ACC112 (cell line): Measurements from ENCODE around the gene CD33.

ENCODE experiments used
- H2AFZ ChIP-seq: fragments of 200-600 bp; sonication (generic); one replicate; pipeline ENCODE4 v1.6.0; 2017; ENCODE audit warnings: antibody characterized with exemption, low read length; ENCODE audit not compliant: unreplicated experiment
- H3K27ac ChIP-seq: fragments of 200-600 bp; sonication (generic); 2 replicates; pipeline ENCODE4 v1.5.1; 2014; ENCODE audit warnings: low read depth, mild to moderate bottlenecking, antibody characterized with exemption, low read length, moderate library complexity
- H3K27me3 ChIP-seq: fragments of 200-600 bp; sonication (generic); 2 replicates; pipeline ENCODE4 v1.6.1; 2014; ENCODE audit warnings: mild to moderate bottlenecking, antibody characterized with exemption, low read length, moderate library complexity, mixed read lengths; ENCODE audit not compliant: insufficient read depth
- H3K36me3 ChIP-seq: fragments of 200-600 bp; sonication (generic); 2 replicates; pipeline ENCODE4 v1.6.1; 2016; ENCODE audit warnings: mild to moderate bottlenecking, antibody characterized with exemption, low read length, moderate library complexity, mixed read lengths; ENCODE audit not compliant: insufficient read depth
- H3K4me1 ChIP-seq: fragments of 200-600 bp; sonication (generic); one replicate; pipeline ENCODE4 v1.6.1; 2016; ENCODE audit warnings: low read length, mixed read lengths; ENCODE audit not compliant: insufficient read depth, unreplicated experiment, control insufficient read depth
- H3K4me3 ChIP-seq: fragments of 200-600 bp; sonication (generic); 2 replicates; pipeline ENCODE4 v1.5.1; 2014; ENCODE audit warnings: mild to moderate bottlenecking, low read depth, low read length
- H3K79me2 ChIP-seq: fragments of 200-600 bp; sonication (generic); one replicate; pipeline ENCODE4 v1.6.0; 2016; ENCODE audit warnings: low read length; ENCODE audit not compliant: control insufficient read depth, unreplicated experiment, insufficient read depth

CD33 gene

GRCh38 chr19:51242881-51243630, 18.2 kb downstream of the CD33 start:
- H3K4me3 ChIP-seq = no peak overlapping the region
- H3K4me1 ChIP-seq = no peaks in the 10 kb centered on the region
- no peaks in the 10 kb centered on the region for H3K79me2 ChIP-seq
- H3K27me3 ChIP-seq = peaks cover 48% of the 10 kb centered on the region
- H3K36me3 ChIP-seq = no peaks in the 10 kb centered on the region
- no peak overlapping the region for H2AFZ ChIP-seq
- no peak overlapping the region for H3K27ac ChIP-seq

- Histone ChIP-seq H3K27ac (no peak overlapping the region), H3K36me3 (no peaks in the 10 kb centered on the region), H3K79me2 (no peaks in the 10 kb centered on the region), H2AFZ (no peak overlapping the region), H3K27me3 (peaks cover 23% of the 10 kb centered on the region), H3K4me3 (no peak overlapping the region), H3K4me1 (no peaks in the 10 kb centered on the region)
Measured at GRCh38 chr19:51246164-51246552, 21.3 kb downstream of the CD33 start.

GRCh38 chr19:51247972-51248590, 23.2 kb downstream of the CD33 start:
- no peak overlapping the region for H2AFZ ChIP-seq
- H3K4me3 ChIP-seq = no peak overlapping the region
- no peaks in the 10 kb centered on the region for H3K36me3 ChIP-seq
- H3K4me1 ChIP-seq = no peaks in the 10 kb centered on the region
- peaks cover 19% of the 10 kb centered on the region for H3K27me3 ChIP-seq
- H3K79me2 ChIP-seq = no peaks in the 10 kb centered on the region
- H3K27ac ChIP-seq = no peak overlapping the region

- Histone ChIP-seq H3K27me3 (peaks cover 13% of the 10 kb centered on the region; the same call in 1 of the 2 replicates), H2AFZ (no peak within 1 kb of the TSS), H3K4me1 (no peaks in the 10 kb centered on the region), H3K27ac (no peak within 1 kb of the TSS), H3K4me3 (no peak within 1 kb of the TSS), H3K36me3 (no peaks in the 10 kb centered on the region), H3K79me2 (no peaks in the 10 kb centered on the region)
Measured at GRCh38 chr19:51250786-51251467, 26.0 kb downstream of the CD33 start, which contains the start of gene SIGLECL1. Gene SIGLECL1 (plus strand): TSS chr19:51251080. CDS start chr19:51264073, 12,993 bp downstream.

- no peak overlapping the region for H2AFZ ChIP-seq
- H3K4me3 ChIP-seq = no peak overlapping the region
- H3K4me1 ChIP-seq = no peaks in the 10 kb centered on the region
- H3K27ac ChIP-seq = no peak overlapping the region
- peaks cover 14% of the 10 kb centered on the region for H3K27me3 ChIP-seq
- no peaks in the 10 kb centered on the region for H3K79me2 ChIP-seq
- H3K36me3 ChIP-seq = no peaks in the 10 kb centered on the region
Measured at GRCh38 chr19:51251468-51251820, 26.6 kb downstream of the CD33 start.

GRCh38 chr19:51252306-51253079, 27.6 kb downstream of the CD33 start:
- no peaks in the 10 kb centered on the region for H3K4me1 ChIP-seq

GRCh38 chr19:51253088-51253806, 28.4 kb downstream of the CD33 start:
- Histone ChIP-seq H3K27me3 (peaks cover 15% of the 10 kb centered on the region), H3K27ac (no peak overlapping the region), H3K36me3 (no peaks in the 10 kb centered on the region), H3K4me3 (no peak overlapping the region), H2AFZ (no peak overlapping the region), H3K4me1 (no peaks in the 10 kb centered on the region), H3K79me2 (no peaks in the 10 kb centered on the region)

More at GRCh38 chr19:51252306-51253079, 27.6 kb downstream of the CD33 start:
- Histone ChIP-seq H3K36me3 (no peaks in the 10 kb centered on the region), H3K4me3 (no peak overlapping the region), H3K79me2 (no peaks in the 10 kb centered on the region), H3K27ac (no peak overlapping the region), H2AFZ (no peak overlapping the region), H3K27me3 (peaks cover 15% of the 10 kb centered on the region)

- no peak overlapping the region for H3K27ac ChIP-seq
- no peaks in the 10 kb centered on the region for H3K4me1 ChIP-seq
- no peaks in the 10 kb centered on the region for H3K36me3 ChIP-seq
- H3K4me3 ChIP-seq = no peak overlapping the region
- H3K27me3 ChIP-seq = peaks cover 27% of the 10 kb centered on the region
- H3K79me2 ChIP-seq = no peaks in the 10 kb centered on the region
- H2AFZ ChIP-seq = no peak overlapping the region
Measured at GRCh38 chr19:51256155-51256625, 31.3 kb downstream of the CD33 start.

- peaks cover 34% of the 10 kb centered on the region for H3K27me3 ChIP-seq
- H3K36me3 ChIP-seq = no peaks in the 10 kb centered on the region
Measured at GRCh38 chr19:51257471-51257870, 32.6 kb downstream of the CD33 start.

More at GRCh38 chr19:51257471-51257870, 32.6 kb downstream of the CD33 start:
- H3K27ac ChIP-seq = no peak overlapping the region
- H3K4me3 ChIP-seq = no peak overlapping the region
- no peaks in the 10 kb centered on the region for H3K4me1 ChIP-seq
- H3K79me2 ChIP-seq = no peaks in the 10 kb centered on the region
- no peak overlapping the region for H2AFZ ChIP-seq
